Inflammatory macrophage treated with lipopolysaccharide for 4 hours (primary cell): Measurements from ENCODE around the gene TWIST2.

Experiments used
- DNase-seq: peaks from one replicate; pipeline ENCODE4 v3.0.0-alpha.2; 2020

Gene TWIST2

GRCh38 chr2:238892796-238893195 lies 44.9 kb downstream of the TWIST2 start:
- DNase-seq: no peak

GRCh38 chr2:238893349-238894000 lies 45.6 kb downstream of the TWIST2 start:
- DNase-seq: no peak

GRCh38 chr2:238894226-238894949 lies 46.5 kb downstream of the TWIST2 start:
- no peak for DNase-seq

GRCh38 chr2:238894950-238895298 lies 47.0 kb downstream of the TWIST2 start:
- no peak for DNase-seq

GRCh38 chr2:238895361-238895882 lies 47.5 kb downstream of the TWIST2 start:
- DNase-seq: no peak

GRCh38 chr2:238895891-238896600 lies 48.2 kb downstream of the TWIST2 start:
- DNase-seq: no peak

GRCh38 chr2:238896641-238897040 lies 48.8 kb downstream of the TWIST2 start:
- no peak for DNase-seq

- DNase-seq: no peak
Observed at GRCh38 chr2:238897122-238897880, 49.4 kb downstream of the TWIST2 start.

- DNase-seq: no peak
Observed at GRCh38 chr2:238897911-238898311, 50.0 kb downstream of the TWIST2 start.

- DNase-seq: no peak
Observed at GRCh38 chr2:238898534-238899281, 50.8 kb downstream of the TWIST2 start.

GRCh38 chr2:238899386-238899785 lies 51.5 kb downstream of the TWIST2 start:
- no peak for DNase-seq

GRCh38 chr2:238900511-238900910 lies 52.6 kb downstream of the TWIST2 start:
- no peak for DNase-seq

GRCh38 chr2:238901461-238902057 lies 53.7 kb downstream of the TWIST2 start:
- no peak for DNase-seq

GRCh38 chr2:238902285-238902684 lies 54.4 kb downstream of the TWIST2 start:
- no peak for DNase-seq

- DNase-seq: no peak
Observed at GRCh38 chr2:238903141-238903540, 55.3 kb downstream of the TWIST2 start.

- no peak for DNase-seq
Observed at GRCh38 chr2:238904177-238904576, 56.3 kb downstream of the TWIST2 start.

GRCh38 chr2:238904716-238905115 lies 56.8 kb downstream of the TWIST2 start:
- DNase-seq: no peak

- DNase-seq: no peak
Observed at GRCh38 chr2:238905224-238905623, 57.3 kb downstream of the TWIST2 start.

GRCh38 chr2:238905644-238906043 lies 57.8 kb downstream of the TWIST2 start:
- DNase-seq: no peak

GRCh38 chr2:238906254-238906935 lies 58.5 kb downstream of the TWIST2 start:
- DNase-seq: no peak
